Stimulated activated CD4-positive, alpha-beta T cell treated with anti-CD3 and anti-CD28 coated beads, Interleukin-12 subunit alpha, Interleukin-12 subunit beta, amount 100 ng/mL, for 48 hours (primary cell): ENCODE measurements around the gene EIF2S2.

Source experiments
- DNase-seq, 3 donors: peaks; one replicate each; pipeline ENCODE4 v3.0.0-alpha.2; 2020; ENCODE audit warnings: low read depth in 2 of 3, low spot score in 1 of 3

The EIF2S2 gene

GRCh38 chr20:34122274-34122980 lies 10.4 kb upstream of the EIF2S2 start:
- no peak for DNase-seq

GRCh38 chr20:34120213-34120612 lies 8.2 kb upstream of the EIF2S2 start:
- no peak for DNase-seq

- no peak for DNase-seq
Observed at GRCh38 chr20:34115232-34115631, 3.2 kb upstream of the EIF2S2 start.

GRCh38 chr20:34114809-34115208 lies 2.8 kb upstream of the EIF2S2 start:
- no peak for DNase-seq

GRCh38 chr20:34112600-34113101 lies 608 bp upstream of the EIF2S2 start:
- DNase-seq: no peak

GRCh38 chr20:34110745-34111641 lies 1.1 kb downstream of the EIF2S2 start:
- DNase-seq: no peak

GRCh38 chr20:34110025-34110744 lies 1.9 kb downstream of the EIF2S2 start:
- no peak for DNase-seq

- no peak for DNase-seq
Observed at GRCh38 chr20:34109442-34109841, 2.6 kb downstream of the EIF2S2 start.

- DNase-seq: no peak
Observed at GRCh38 chr20:34108616-34109174, 3.3 kb downstream of the EIF2S2 start.

GRCh38 chr20:34105978-34106675 lies 5.9 kb downstream of the EIF2S2 start:
- no peak for DNase-seq

GRCh38 chr20:34104059-34104458 lies 8.0 kb downstream of the EIF2S2 start:
- no peak for DNase-seq

GRCh38 chr20:34102342-34102741 lies 9.7 kb downstream of the EIF2S2 start:
- no peak for DNase-seq

GRCh38 chr20:34100576-34100975 lies 11.5 kb downstream of the EIF2S2 start:
- no peak for DNase-seq

- DNase-seq: no peak
Observed at GRCh38 chr20:34099675-34100074, 12.4 kb downstream of the EIF2S2 start.

- DNase-seq: no peak
Observed at GRCh38 chr20:34098570-34098969, 13.5 kb downstream of the EIF2S2 start.

- DNase-seq: no peak
Observed at GRCh38 chr20:34096699-34097444, 15.2 kb downstream of the EIF2S2 start.

GRCh38 chr20:34095825-34096224 lies 16.2 kb downstream of the EIF2S2 start:
- no peak for DNase-seq

GRCh38 chr20:34093895-34094294 lies 18.1 kb downstream of the EIF2S2 start:
- DNase-seq: no peak

- no peak for DNase-seq
Observed at GRCh38 chr20:34091637-34092200, 20.3 kb downstream of the EIF2S2 start.

- DNase-seq: no peak
Observed at GRCh38 chr20:34090645-34091044, 21.4 kb downstream of the EIF2S2 start.
